ENCODE results near the gene NPC1L1. TPM values are rescaled to one million over a fixed set of nuclear protein-coding genes. Genes with fewer than 3 reads are reported as not detected.
A peak's percentile ranks its signal among the peaks of the same experiment; 100 is the strongest.

The NPC1L1 gene
- total RNA-seq, result not detected

GRCh38 chr7:44541028-44541869 lies at the start of gene NPC1L1:
Gene NPC1L1 (minus strand): TSS chr7:44541330. CDS start chr7:44541259, 71 bp downstream.
- H3K4me3 Mint-ChIP-seq, result no peak within 1 kb of the TSS
- H3K9me3 Mint-ChIP-seq (ENCODE audit: low read depth), result no peaks in the 10 kb centered on the region
- H3K36me3 Mint-ChIP-seq, result no peaks in the 10 kb centered on the region
- no peak for DNase-seq
- no peak within 1 kb of the TSS for H3K27ac Mint-ChIP-seq
- CTCF ChIA-PET, result no interaction called here
- no peak for ATAC-seq
- H3K4me1 Mint-ChIP-seq, result no peaks in the 10 kb centered on the region
- H3K27me3 Mint-ChIP-seq, result no peaks in the 10 kb centered on the region

GRCh38 chr7:44590910-44591309 lies 49.8 kb upstream of the NPC1L1 start:
- no peak overlapping the region for H3K27ac Mint-ChIP-seq
- H3K4me1 Mint-ChIP-seq, result peaks cover 9% of the 10 kb centered on the region
- H3K27me3 Mint-ChIP-seq, result peaks cover 5% of the 10 kb centered on the region
- H3K9me3 Mint-ChIP-seq (ENCODE audit: low read depth), result no peaks in the 10 kb centered on the region
- DNase-seq (no peak), ATAC-seq (no peak)
- H3K4me3 Mint-ChIP-seq, result no peak overlapping the region
- CTCF ChIA-PET, result interaction anchor here (1.3 to 1.9 kb wide), 3 partner anchors 9 to 17 kb away, joined by 3 to 7 read pairs (median 7); partner anchors contain the start of genes OGDH and TMED4
- no peaks in the 10 kb centered on the region for H3K36me3 Mint-ChIP-seq

- Mint-ChIP-seq H3K4me3 (no peak overlapping the region), H3K27ac (no peak overlapping the region), H3K4me1 (peaks cover 13% of the 10 kb centered on the region), H3K27me3 (peaks cover under 1% of the 10 kb centered on the region), H3K36me3 (no peaks in the 10 kb centered on the region), H3K9me3 (ENCODE audit: low read depth) (no peaks in the 10 kb centered on the region)
- DNase-seq (peak; percentile 79), ATAC-seq (peak; percentile 85)
- CTCF ChIA-PET, result interaction anchor here (0.7 to 1.7 kb wide), 12 partner anchors 11 to 547 kb away, joined by 3 to 9 read pairs (median 4); partner anchors contain the start of genes H2AZ2 and OGDH
Observed at GRCh38 chr7:44587843-44588711, 46.9 kb upstream of the NPC1L1 start.

DNA sequence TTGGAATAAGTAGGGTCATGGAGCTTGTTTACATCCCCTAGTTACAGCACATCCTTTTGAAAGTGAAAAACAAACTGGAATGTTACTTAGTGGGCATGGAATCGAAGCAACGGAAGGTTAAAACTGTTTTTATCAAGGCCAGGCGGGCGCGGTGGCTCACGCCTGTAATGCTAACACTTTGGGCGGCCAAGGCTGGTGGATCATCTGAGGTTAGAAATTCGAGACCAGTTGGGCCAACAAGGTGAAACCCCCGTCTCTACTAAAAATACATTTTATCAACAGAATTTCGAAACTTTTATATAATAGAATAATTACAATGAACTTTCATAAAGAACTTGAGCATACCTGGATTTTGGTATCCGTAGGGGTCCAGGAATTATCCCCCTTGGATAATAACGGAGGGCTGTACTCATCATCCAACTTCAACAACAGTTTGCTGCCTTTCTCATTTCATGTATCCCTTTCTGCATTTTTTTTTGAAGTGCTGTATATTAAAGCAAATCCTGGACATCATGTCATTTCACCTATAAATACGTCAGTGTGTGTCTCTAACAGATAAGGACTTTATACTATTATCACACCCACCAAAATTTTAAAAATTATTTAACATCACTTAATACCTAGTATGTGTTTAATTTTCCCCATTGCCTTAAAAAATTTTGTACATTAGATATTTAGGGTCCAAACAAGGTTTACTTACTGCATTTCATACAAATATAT lies 42.2 kb upstream of the NPC1L1 start:
- CTCF ChIA-PET, result interaction anchor here (1.4 to 2.1 kb wide), 4 partner anchors 17 to 265 kb away, joined by 4 to 8 read pairs (median 6); partner anchors contain the start of gene H2AZ2
- H3K27me3 Mint-ChIP-seq, result no peaks in the 10 kb centered on the region
- DNase-seq (no peak), ATAC-seq (no peak)
- peak overlapping the region; percentile 91 for H3K4me3 Mint-ChIP-seq
- peaks cover 24% of the 10 kb centered on the region for H3K36me3 Mint-ChIP-seq
- no peaks in the 10 kb centered on the region for H3K9me3 Mint-ChIP-seq (ENCODE audit: low read depth)
- peak overlapping the region; percentile 95 for H3K27ac Mint-ChIP-seq
- peaks cover 42% of the 10 kb centered on the region for H3K4me1 Mint-ChIP-seq

DNA sequence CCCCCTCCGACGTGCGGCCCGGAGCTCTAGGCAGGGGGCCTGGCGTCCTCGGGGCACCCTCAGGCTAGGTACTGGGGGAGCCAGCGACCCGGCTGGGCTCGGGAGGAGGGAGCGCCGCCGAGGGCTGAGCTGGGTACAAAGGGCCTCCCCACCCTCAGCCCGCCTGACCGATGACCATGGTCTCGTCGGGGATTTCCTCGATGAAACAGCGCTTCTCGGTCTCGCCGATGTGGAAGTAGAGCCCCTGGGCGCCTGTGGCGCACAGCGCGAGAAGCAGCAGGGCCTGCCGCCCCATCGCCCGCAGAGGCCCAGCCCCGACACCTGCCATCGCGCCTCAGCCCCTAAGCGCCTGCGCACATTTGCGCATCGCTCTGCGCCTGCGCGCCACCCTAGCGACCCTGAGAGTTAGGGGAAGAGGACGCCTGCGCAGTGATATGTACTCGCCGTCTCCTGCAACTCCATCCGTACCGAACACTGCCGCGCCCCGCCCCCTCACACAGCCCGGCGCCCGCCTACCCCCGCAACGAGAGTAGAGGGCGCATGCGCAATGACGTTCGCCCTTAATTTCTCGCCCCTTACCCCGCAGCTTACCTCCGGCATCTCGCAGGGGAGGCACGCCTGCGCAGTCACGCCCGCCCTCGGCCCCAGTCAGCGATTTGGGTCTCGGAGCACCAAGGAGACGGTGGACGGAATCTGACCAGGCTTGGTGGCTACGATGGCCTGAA lies 40.9 kb upstream of the NPC1L1 start, which contains the start of gene TMED4:
TMED4 (minus strand) TSS at position 353 of the 725 bp plus-strand sequence; CDS start at position 328, 25 bp downstream.
- Mint-ChIP-seq H3K27ac (peak within 1 kb of the TSS; percentile 95), H3K27me3 (no peaks in the 10 kb centered on the region), H3K4me1 (peaks cover 38% of the 10 kb centered on the region), H3K9me3 (ENCODE audit: low read depth) (no peaks in the 10 kb centered on the region), H3K36me3 (peaks cover 27% of the 10 kb centered on the region), H3K4me3 (peak within 1 kb of the TSS; percentile 91)
- CTCF ChIA-PET, result interaction anchor here (0.6 to 2.1 kb wide), 10 partner anchors 9 to 554 kb away, joined by 3 to 8 read pairs (median 4); partner anchors contain the start of genes H2AZ2 and PURB
- DNase-seq (peak; percentile 100), ATAC-seq (peak; percentile 96)

DNA sequence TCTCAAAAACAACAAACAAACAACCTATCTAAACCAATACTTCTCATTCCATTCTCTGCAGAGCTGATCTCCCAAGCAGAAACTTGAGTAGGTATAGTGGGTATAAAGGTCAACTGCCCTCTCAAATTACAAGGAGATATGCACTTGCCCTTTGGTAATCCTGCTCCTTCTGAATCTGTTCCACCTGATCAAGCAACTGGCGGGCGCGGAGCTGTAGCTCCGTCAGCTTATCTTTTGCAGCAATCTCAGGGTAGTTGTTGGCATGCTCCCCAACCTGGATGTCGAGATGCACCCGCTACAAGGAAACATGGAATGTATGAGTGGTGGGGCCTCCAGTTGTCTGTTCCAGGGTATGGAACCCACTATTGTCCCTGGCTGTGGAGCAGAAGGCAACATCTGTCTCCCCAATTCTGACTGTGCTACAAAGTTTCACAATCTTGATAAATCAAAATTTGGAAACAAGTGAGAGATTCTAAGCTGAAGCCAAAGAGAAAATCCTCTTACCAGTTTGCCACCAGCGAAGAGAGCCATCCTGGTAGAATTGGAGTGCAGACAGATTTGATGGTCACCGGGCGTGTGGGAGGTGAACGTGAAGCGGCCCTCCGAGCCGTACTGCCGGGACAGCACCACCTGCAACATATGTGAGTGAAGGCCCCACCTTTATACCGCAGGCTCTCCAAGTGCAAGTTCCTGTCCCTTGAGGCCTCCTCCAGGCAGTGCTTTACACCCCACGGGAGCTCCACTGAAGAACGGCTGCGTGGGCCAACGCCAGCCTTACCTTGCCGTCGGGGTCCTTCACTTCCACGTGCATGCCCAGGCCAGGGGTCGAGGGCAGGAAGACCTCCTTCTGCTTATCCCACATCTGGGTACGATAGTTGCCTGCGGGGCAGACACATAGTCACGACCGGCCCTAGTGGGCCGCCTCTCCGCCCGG lies 40.1 kb upstream of the NPC1L1 start:
- no peaks in the 10 kb centered on the region for H3K27me3 Mint-ChIP-seq
- H3K9me3 Mint-ChIP-seq (ENCODE audit: low read depth), result no peaks in the 10 kb centered on the region
- peak overlapping the region; percentile 95 for H3K27ac Mint-ChIP-seq
- peak; percentile 73 for DNase-seq
- H3K36me3 Mint-ChIP-seq, result peaks cover 29% of the 10 kb centered on the region
- CTCF ChIA-PET, result interaction anchor here (0.9 to 2.1 kb wide), 9 partner anchors 9 to 555 kb away, joined by 3 to 8 read pairs (median 3); partner anchors contain the start of gene PURB
- H3K4me1 Mint-ChIP-seq, result peaks cover 39% of the 10 kb centered on the region
- peak; percentile 28 for ATAC-seq
- H3K4me3 Mint-ChIP-seq, result peak overlapping the region; percentile 91

GRCh38 chr7:44576228-44576627 lies 35.1 kb upstream of the NPC1L1 start:
- Mint-ChIP-seq H3K9me3 (ENCODE audit: low read depth) (no peaks in the 10 kb centered on the region), H3K36me3 (peaks cover 47% of the 10 kb centered on the region), H3K27me3 (no peaks in the 10 kb centered on the region), H3K4me1 (peaks cover 55% of the 10 kb centered on the region), H3K27ac (peak overlapping the region; percentile 4), H3K4me3 (no peak overlapping the region)
- ATAC-seq (no peak), DNase-seq (no peak)
- CTCF ChIA-PET, result interaction anchor here (1.1 kb wide), 1 partner anchor 11 kb away, joined by 4 read pairs; no protein-coding TSS in a partner anchor

DNA sequence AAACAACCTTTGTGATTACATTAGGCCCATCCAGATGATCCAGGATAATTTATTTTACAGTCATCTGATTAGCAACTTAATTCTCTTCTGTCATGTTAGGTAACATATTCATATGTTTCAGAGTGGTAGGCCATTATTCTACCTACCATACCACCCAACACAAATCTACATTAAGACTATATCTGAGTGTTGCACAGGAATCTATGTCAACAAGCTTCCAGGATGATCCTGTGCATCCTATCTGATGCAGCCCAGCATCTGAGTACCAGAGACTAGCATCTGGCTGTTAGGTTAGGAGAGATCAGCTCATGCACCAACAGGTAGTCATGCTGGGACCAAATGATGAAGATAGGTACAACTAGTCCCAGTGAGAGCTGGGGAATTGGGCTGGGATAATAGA lies 33.9 kb upstream of the NPC1L1 start:
- CTCF ChIA-PET, result interaction anchor here (2.1 kb wide), 1 partner anchor 10 kb away, joined by 20 read pairs; no protein-coding TSS in a partner anchor
- peak overlapping the region; percentile 67 for H3K27ac Mint-ChIP-seq
- H3K36me3 Mint-ChIP-seq, result peaks cover 49% of the 10 kb centered on the region
- no peaks in the 10 kb centered on the region for H3K27me3 Mint-ChIP-seq
- H3K9me3 Mint-ChIP-seq (ENCODE audit: low read depth), result no peaks in the 10 kb centered on the region
- peaks cover 43% of the 10 kb centered on the region for H3K4me1 Mint-ChIP-seq
- no peak for DNase-seq
- no peak for ATAC-seq
- peak overlapping the region; percentile 85 for H3K4me3 Mint-ChIP-seq

DNA sequence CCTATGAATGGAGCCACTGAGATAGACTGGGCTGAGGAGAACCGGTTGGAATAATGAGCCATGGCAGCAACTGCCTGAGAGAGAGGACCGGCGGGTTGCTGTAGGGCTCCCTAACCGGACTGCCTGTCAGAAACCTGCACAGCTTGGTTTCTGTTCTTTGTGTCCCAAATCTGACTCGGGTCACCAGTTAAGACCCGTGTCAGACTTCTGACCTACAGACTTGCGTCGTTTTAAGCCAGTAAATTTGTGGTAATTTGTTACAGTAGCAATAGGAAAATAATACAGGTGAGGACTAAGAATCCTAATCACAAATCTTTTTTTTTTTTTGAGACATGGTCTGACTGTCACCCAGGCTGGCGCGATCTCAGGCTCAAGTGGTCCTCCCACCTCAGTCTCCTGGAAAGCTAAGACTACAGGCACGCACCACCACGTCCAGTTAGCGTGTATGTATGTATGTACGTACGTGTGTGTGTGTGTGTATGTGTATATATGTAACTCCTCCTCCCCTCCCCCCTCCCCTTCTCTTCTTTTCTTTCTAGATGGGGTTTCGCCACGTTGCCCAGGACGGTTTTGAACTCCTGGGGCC lies 33.2 kb upstream of the NPC1L1 start:
- no peaks in the 10 kb centered on the region for H3K27me3 Mint-ChIP-seq
- DNase-seq (no peak), ATAC-seq (no peak)
- CTCF ChIA-PET, result interaction anchor here (0.7 to 2.1 kb wide), 6 partner anchors 9 to 562 kb away, joined by 3 to 20 read pairs (median 3); partner anchors contain the start of gene H2AZ2
- peak overlapping the region; percentile 85 for H3K4me3 Mint-ChIP-seq
- H3K36me3 Mint-ChIP-seq, result peaks cover 48% of the 10 kb centered on the region
- H3K27ac Mint-ChIP-seq, result peak overlapping the region; percentile 91
- H3K4me1 Mint-ChIP-seq, result peaks cover 37% of the 10 kb centered on the region
- no peaks in the 10 kb centered on the region for H3K9me3 Mint-ChIP-seq (ENCODE audit: low read depth)

DNA sequence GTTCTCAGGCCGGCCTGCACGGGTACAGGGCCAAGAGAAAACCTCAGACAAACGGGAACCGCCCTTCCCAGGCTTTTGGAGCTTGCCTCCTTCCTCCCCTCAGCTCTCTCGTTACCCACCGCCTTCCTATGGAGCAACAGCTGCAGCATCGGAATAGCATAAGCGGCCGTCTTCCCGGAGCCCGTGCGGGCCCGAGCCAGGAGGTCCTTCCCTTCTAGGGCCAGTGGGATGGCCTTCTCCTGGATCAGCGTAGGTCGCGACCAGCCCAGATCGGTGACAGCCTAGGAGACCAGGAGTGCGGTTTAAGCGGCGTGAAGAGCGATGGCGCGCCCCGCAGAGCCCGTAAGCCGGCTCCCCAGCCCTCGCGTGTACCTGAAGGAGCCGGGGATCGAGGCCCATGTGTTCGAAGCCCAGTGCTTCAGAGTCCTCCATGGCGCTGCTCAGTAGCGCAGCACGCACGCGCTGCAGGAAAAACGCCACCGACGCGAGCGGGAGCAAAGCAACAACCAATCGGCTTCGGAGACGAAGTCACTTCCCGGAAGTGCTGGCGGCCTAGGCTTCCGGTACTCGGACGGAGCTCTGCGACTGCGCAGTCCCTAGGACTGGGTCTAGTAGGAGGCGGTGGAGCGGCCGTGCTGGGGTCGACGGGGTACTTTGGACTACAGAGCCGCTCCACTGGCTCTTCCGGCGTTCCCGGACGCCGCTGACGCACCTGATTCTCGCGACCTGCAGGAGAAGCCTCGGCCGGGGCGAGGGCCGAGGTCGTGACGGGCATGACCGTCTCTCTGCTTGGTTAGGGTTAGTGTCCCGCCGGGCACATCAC lies 32.5 kb upstream of the NPC1L1 start, which contains the start of gene DDX56:
DDX56 (minus strand) TSS at position 445 of the 823 bp plus-strand sequence; CDS start at position 432, 13 bp downstream.
- ATAC-seq (peak; percentile 97), DNase-seq (peak; percentile 97)
- peak within 1 kb of the TSS; percentile 91 for H3K27ac Mint-ChIP-seq
- H3K4me3 Mint-ChIP-seq, result peak within 1 kb of the TSS; percentile 85
- H3K9me3 Mint-ChIP-seq (ENCODE audit: low read depth), result no peaks in the 10 kb centered on the region
- H3K36me3 Mint-ChIP-seq, result peaks cover 47% of the 10 kb centered on the region
- peaks cover 34% of the 10 kb centered on the region for H3K4me1 Mint-ChIP-seq
- H3K27me3 Mint-ChIP-seq, result no peaks in the 10 kb centered on the region
- CTCF ChIA-PET, result interaction anchor here (0.7 to 2.1 kb wide), 10 partner anchors 9 to 563 kb away, joined by 3 to 20 read pairs (median 3); partner anchors contain the start of gene H2AZ2
